HG03521 (cell line): ENCODE measurements around the gene SRGAP3.

Experiments
- ATAC-seq: cut with Tn5 transposase; IDR thresholded peaks from one replicate; pipeline ENCODE4 v1.9.1; 2021; ENCODE audit warnings: mild to moderate bottlenecking, moderate library complexity; ENCODE audit not compliant: unreplicated experiment

The SRGAP3 gene

GRCh38 chr3:8945890-8946600 is 303.4 kb downstream of the SRGAP3 start:
- ATAC-seq: no peak

DNA sequence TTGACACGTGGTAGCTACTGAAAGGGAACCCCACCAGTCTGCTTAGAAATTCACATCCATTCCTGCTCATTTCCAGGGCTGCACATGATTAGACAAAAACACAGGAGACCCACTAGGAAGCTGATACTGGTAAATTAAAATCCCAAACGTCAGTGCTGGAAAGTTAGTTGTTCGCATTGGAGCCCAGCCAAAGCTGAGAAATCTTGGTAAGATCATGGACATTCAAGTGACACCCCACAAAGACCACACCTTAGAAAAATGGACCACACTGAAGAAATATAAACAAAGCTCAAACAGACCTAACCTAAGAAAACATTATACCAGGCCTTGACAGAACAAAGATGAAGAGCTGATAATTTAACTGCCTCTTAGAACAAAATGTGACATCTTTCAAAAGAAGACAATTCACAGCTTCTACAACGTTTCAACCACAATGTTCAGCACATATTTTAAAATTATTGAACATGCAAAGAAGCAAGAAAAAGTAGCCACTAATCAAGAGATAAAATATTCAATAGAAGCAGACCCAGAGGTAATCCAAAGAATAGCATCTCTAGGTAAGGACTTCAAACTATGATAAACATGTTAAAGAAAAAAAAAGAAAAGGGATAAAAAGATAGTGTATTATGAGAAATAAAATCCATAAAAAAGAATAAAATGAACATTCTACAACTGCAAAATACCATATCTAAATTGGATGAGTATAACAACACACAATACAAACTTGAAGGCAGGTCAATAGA is 306.5 kb downstream of the SRGAP3 start:
- no peak for ATAC-seq

DNA sequence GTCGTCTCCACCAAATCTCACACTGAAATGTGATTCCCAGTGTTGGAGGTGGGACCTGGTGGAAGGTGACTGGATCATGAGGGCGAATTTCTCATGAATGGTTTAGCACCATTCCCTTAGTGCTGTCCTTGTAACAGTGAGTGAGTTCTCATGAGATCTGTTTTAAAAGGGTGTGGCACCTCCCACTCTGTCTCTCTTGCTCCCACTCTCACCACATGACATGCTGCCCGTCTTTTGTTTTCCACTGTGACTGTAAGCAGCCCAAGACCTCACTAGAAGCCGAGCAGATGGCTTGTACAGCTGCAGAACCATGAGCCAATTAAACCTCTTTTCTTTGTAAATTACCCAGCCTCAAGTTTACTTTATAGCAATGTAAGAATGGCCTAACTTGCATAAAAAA is 307.3 kb downstream of the SRGAP3 start:
- no peak for ATAC-seq

- no peak for ATAC-seq
These were observed 311.4 kb downstream of the SRGAP3 start for GRCh38 chr3:8938021-8938420.

GRCh38 chr3:8937064-8938020 is 312.1 kb downstream of the SRGAP3 start:
- no peak for ATAC-seq

DNA sequence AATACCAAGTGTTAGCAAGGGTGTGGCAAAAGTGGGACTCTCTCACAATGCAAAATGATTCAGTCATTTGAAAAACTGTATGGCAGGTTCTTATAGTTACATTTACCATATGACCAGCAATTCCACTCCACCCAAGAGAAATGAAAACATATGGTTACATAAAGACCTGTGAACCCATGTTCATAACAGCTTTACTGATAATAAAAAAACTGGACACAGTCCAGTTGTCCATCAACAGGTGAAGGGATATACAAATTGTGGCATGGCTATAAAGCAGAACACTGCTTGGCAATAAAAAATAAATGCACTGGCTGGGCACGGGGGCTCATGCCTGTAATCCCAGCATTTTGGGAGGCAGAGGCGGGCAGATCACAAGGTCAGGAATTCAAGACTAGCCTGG is 316.9 kb downstream of the SRGAP3 start:
- ATAC-seq: no peak

DNA sequence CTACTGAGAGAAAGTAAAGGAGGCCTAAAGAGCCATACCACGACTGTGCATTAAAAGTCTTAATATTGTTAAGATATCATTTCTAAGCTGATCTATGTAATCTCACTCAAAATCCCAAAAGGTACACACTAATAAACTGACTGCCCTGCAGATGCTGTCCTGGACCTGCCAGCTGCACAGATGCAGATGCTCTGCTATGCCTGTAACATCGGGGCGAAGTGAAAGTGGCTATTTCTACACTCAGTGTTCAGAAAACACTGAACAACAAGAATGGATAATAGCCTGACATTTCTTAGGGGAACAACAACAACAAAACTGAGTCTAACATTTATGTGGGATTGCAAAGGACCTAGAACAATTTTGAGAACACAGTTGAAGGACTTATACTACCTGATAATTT is 318.1 kb downstream of the SRGAP3 start:
- no peak for ATAC-seq
